Upper lobe of left lung (tissue), 4 donors: ENCODE results near the gene TMPRSS9.

Experiments used
- CTCF ChIP-seq, 6 experiments: fragments of 450-650 bp in 4 of 6; fragments of 200-600 bp in 2 of 6; sonication (generic) in 2 of 6; IDR thresholded peaks; one replicate each; pipeline ENCODE4 v1.5.1; 2016 to 2019; ENCODE audit warnings: antibody characterized with exemption in 6 of 6
- POLR2AphosphoS5 ChIP-seq, 2 donors: sonication (generic); formaldehyde crosslinking; IDR thresholded peaks; one replicate each; pipeline ENCODE4 v1.5.1; 2017; ENCODE audit warnings: antibody characterized with exemption in 2 of 2

- no peak for TF ChIP-seq CTCF (IDR thresholded peaks at IDR 0.05)
- no peak for TF ChIP-seq POLR2AphosphoS5 (IDR thresholded peaks at IDR 0.05)
Measured at GRCh38 chr19:2329501-2329916, 30.6 kb upstream of the TMPRSS9 start.
